Gastrocnemius medialis (tissue), 4 donors: ENCODE data around the gene TSPYL1. TPM values are rescaled to one million over a fixed set of nuclear protein-coding genes. Genes with fewer than 3 reads are reported as not detected.

Experiments
- ATAC-seq, 2 donors: fragments of 150-250 bp; one replicate each; pipeline ENCODE4 v1.9.1; 2016
- DNase-seq, 2 donors: peaks; one replicate each; pipeline ENCODE4 v3.0.0-alpha.2; 2019
- H3K27ac ChIP-seq, 4 donors: fragments of 200-600 bp; sonication (generic); 1 replicate in 1 of 4; 2 replicates in 3 of 4; pipeline ENCODE4 v1.5.1; 2016 to 2018; ENCODE audit warnings: mild to moderate bottlenecking in 2 of 4, moderate library complexity in 1 of 4
- H3K27me3 ChIP-seq, 3 donors: fragments of 200-600 bp; sonication (generic) in 2 of 3; 1 replicate in 1 of 3; 2 replicates in 2 of 3; pipeline versions ENCODE4 v1.5.1 to v1.6.0; 2016 to 2019; ENCODE audit warnings: mild to moderate bottlenecking in 1 of 3, moderate library complexity in 1 of 3
- H3K36me3 ChIP-seq, 2 donors: fragments of 200-600 bp; sonication (generic) in 1 of 2; one replicate each; pipeline ENCODE4 v1.5.1; 2017 to 2018
- H3K4me1 ChIP-seq, 2 donors: fragments of 200-600 bp; sonication (generic) in 1 of 2; one replicate each; pipeline ENCODE4 v1.5.1; 2016 to 2017; ENCODE audit warnings: mild to moderate bottlenecking in 2 of 2
- H3K4me3 ChIP-seq, 4 donors: fragments of 200-600 bp; sonication (generic) in 3 of 4; 1 replicate in 1 of 4; 2 replicates in 3 of 4; pipeline ENCODE4 v1.5.1; 2016 to 2019; ENCODE audit warnings: mild to moderate bottlenecking in 2 of 4
- H3K9me3 ChIP-seq, 3 donors: fragments of 200-600 bp; sonication (generic) in 2 of 3; 1 replicate in 1 of 3; 2 replicates in 2 of 3; pipeline ENCODE4 v1.5.1; 2016 to 2019
- CTCF ChIP-seq, 5 experiments: fragments of 450-650 bp in 3 of 5; fragments of 200-600 bp in 2 of 5; sonication (generic) in 2 of 5; IDR thresholded peaks in 4 of 5; conservative IDR thresholded peaks in 1 of 5; 1 replicate in 4 of 5; 2 replicates in 1 of 5; pipeline ENCODE4 v1.5.1; 2016 to 2019; ENCODE audit warnings: antibody characterized with exemption in 5 of 5, mild to moderate bottlenecking in 3 of 5, moderate library complexity in 3 of 5
- POLR2A ChIP-seq, 2 donors: fragments of 450-650 bp; IDR thresholded peaks; one replicate each; pipeline ENCODE4 v1.6.1; 2017; ENCODE audit warnings: antibody characterized with exemption in 2 of 2, mild to moderate bottlenecking in 2 of 2, moderate library complexity in 2 of 2
- in situ Hi-C, 4 donors: fragments of 200-750 bp; cut with MboI; loops; one replicate each; pipeline versions ENCODE4 v1.15.0 to v1.8.0; 2017; ENCODE audit warnings: low sequenced_read_pairs in 4 of 4
- intact Hi-C: fragments of 100-400 bp; cut with DNase I; formaldehyde crosslinking; loops from one replicate; pipeline ENCODE4 v1.15.1; 2023; ENCODE audit warnings: low total_unique reads
- total RNA-seq, 4 donors: library from RNA; depleted of rRNA; stranded (reverse); fragments of >200 nt; gene quantifications; one replicate each; pipeline versions ENCODE4 v1.1.0 to v1.2.3, GENCODE V29; 2016

Gene TSPYL1
- total RNA-seq, 4 donors from 2014 or later, result 74.2 to 160 (median 81.2) TPM

GRCh38 chr6:116316772-116317467, 37.2 kb upstream of the TSPYL1 start:
- Histone ChIP-seq H3K27ac (no peak overlapping the region), H3K9me3 (no peaks in the 10 kb centered on the region), H3K27me3 (no peaks in the 10 kb centered on the region), H3K4me3 (no peak overlapping the region), H3K4me1 (peaks cover 3% of the 10 kb centered on the region in 2 donors), H3K36me3 (no peaks in the 10 kb centered on the region)
- in situ Hi-C loops (no loop called here), intact Hi-C loops (no loop called here)
- DNase-seq, result peak in 1 of 2 donors; percentile 48
- TF ChIP-seq CTCF (IDR thresholded peaks at IDR 0.05 in 4 of 5, conservative IDR thresholded peaks at IDR 0.05 in 1 of 5), result no peak
- peak; percentile 49 to 50 for ATAC-seq

- peaks cover 3% of the 10 kb centered on the region in 2 donors for H3K4me1 ChIP-seq
- intact Hi-C loops, result no loop called here
- H3K36me3 ChIP-seq, result no peaks in the 10 kb centered on the region
- H3K27ac ChIP-seq, result no peak overlapping the region
- H3K9me3 ChIP-seq, result no peaks in the 10 kb centered on the region
- no peak for ATAC-seq
- no peak overlapping the region for H3K4me3 ChIP-seq
- H3K27me3 ChIP-seq, result no peaks in the 10 kb centered on the region
- no peak for TF ChIP-seq POLR2A (IDR thresholded peaks at IDR 0.05)
- TF ChIP-seq CTCF (IDR thresholded peaks at IDR 0.05 in 4 of 5, conservative IDR thresholded peaks at IDR 0.05 in 1 of 5), result no peak
- in situ Hi-C loops, result no loop called here
- no peak for DNase-seq
Observed at GRCh38 chr6:116314878-116315277, 35.1 kb upstream of the TSPYL1 start.

GRCh38 chr6:116314218-116314617, 34.5 kb upstream of the TSPYL1 start:
- H3K4me1 ChIP-seq, result peaks cover 3% of the 10 kb centered on the region in 2 donors
- H3K9me3 ChIP-seq, result no peaks in the 10 kb centered on the region
- TF ChIP-seq POLR2A (IDR thresholded peaks at IDR 0.05) (no peak), CTCF (IDR thresholded peaks at IDR 0.05 in 4 of 5, conservative IDR thresholded peaks at IDR 0.05 in 1 of 5) (no peak)
- H3K4me3 ChIP-seq, result no peak overlapping the region
- in situ Hi-C loops, result no loop called here
- no peak for DNase-seq
- H3K27ac ChIP-seq, result no peak overlapping the region
- intact Hi-C loops, result no loop called here
- H3K36me3 ChIP-seq, result no peaks in the 10 kb centered on the region
- no peaks in the 10 kb centered on the region for H3K27me3 ChIP-seq
- ATAC-seq, result no peak

- no peaks in the 10 kb centered on the region for H3K36me3 ChIP-seq
- no peak overlapping the region for H3K27ac ChIP-seq
- no peak overlapping the region for H3K4me3 ChIP-seq
- ATAC-seq, result no peak
- no peaks in the 10 kb centered on the region for H3K9me3 ChIP-seq
- in situ Hi-C loops, result no loop called here
- DNase-seq, result no peak
- H3K4me1 ChIP-seq, result peaks cover 3% of the 10 kb centered on the region in 2 donors
- intact Hi-C loops, result no loop called here
- no peak for TF ChIP-seq POLR2A (IDR thresholded peaks at IDR 0.05)
- no peak for TF ChIP-seq CTCF (IDR thresholded peaks at IDR 0.05 in 4 of 5, conservative IDR thresholded peaks at IDR 0.05 in 1 of 5)
- H3K27me3 ChIP-seq, result no peaks in the 10 kb centered on the region
Observed at GRCh38 chr6:116313101-116313776, 33.5 kb upstream of the TSPYL1 start.
